ENCODE results near the gene NCKAP5L.

GRCh38 chr12:49853671-49854070 lies 25.5 kb upstream of the NCKAP5L start:
- no peak for TF ChIP-seq ARNT (IDR thresholded peaks at IDR 0.05)
- no peak for TF ChIP-seq STAT5B (CRISPR knock-in tag; IDR thresholded peaks at IDR 0.05)
- TF ChIP-seq OTX1 (CRISPR knock-in tag; IDR thresholded peaks at IDR 0.05), result no peak
- TF ChIP-seq MTF1 (CRISPR knock-in tag; IDR thresholded peaks at IDR 0.05; ENCODE audit: borderline replicate concordance), result no peak
- TF ChIP-seq, protein P1, sequence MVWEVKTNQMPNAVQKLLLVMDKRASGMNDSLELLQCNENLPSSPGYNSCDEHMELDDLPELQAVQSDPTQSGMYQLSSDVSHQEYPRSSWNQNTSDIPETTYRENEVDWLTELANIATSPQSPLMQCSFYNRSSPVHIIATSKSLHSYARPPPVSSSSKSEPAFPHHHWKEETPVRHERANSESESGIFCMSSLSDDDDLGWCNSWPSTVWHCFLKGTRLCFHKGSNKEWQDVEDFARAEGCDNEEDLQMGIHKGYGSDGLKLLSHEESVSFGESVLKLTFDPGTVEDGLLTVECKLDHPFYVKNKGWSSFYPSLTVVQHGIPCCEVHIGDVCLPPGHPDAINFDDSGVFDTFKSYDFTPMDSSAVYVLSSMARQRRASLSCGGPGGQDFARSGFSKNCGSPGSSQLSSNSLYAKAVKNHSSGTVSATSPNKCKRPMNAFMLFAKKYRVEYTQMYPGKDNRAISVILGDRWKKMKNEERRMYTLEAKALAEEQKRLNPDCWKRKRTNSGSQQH (CRISPR knock-in tag; IDR thresholded peaks at IDR 0.05), result no peak
- no peak for TF ChIP-seq ARID3A (IDR thresholded peaks at IDR 0.05; ENCODE audit: borderline replicate concordance, low read depth, low read length)
- no peak for TF ChIP-seq BHLHE40 (IDR thresholded peaks at IDR 0.05; ENCODE audit: low read length)
- no peak for TF ChIP-seq CTCF (IDR thresholded peaks at IDR 0.05 in 2 of 3, conservative IDR thresholded peaks at IDR 0.05 in 1 of 3; ENCODE audit: insufficient read depth in 2 of 3, low read depth in 1 of 3, low read length in 3 of 3)
- TF ChIP-seq FOSL1 (tag; conservative IDR thresholded peaks at IDR 0.05), result no peak
- no peak for TF ChIP-seq ZNF512 (tag; IDR thresholded peaks at IDR 0.05)

Data from K562 (cell line).